Measurements from ENCODE around the gene PARP15. TPM values are rescaled to one million over a fixed set of nuclear protein-coding genes. Genes with fewer than 3 reads are reported as not detected.

Gene PARP15
- total and polyA plus RNA-seq, 2 experiments from 2014 or later = 0.39 to 0.87 TPM

GRCh38 chr3:122530164-122530563 is 47.3 kb upstream of the PARP15 start:
- TF ChIP-seq POLR2AphosphoS5 (IDR thresholded peaks at IDR 0.05; ENCODE audit: low read depth) (no peak), CREB1 (CRISPR knock-in tag; IDR thresholded peaks at IDR 0.05; ENCODE audit: low read depth) (no peak), EZH2phosphoT487 (IDR thresholded peaks at IDR 0.05; ENCODE audit: unreplicated experiment) (no peak), STAT1 (IDR thresholded peaks at IDR 0.05; ENCODE audit: unreplicated experiment) (no peak), ZNF114 (CRISPR knock-in tag; IDR thresholded peaks at IDR 0.05) (no peak), ETS1 (IDR thresholded peaks at IDR 0.05) (no peak), JUNB (IDR thresholded peaks at IDR 0.05; ENCODE audit: unreplicated experiment) (no peak), NANOG (IDR thresholded peaks at IDR 0.05; ENCODE audit: borderline replicate concordance) (no peak), CTCF (conservative IDR thresholded peaks at IDR 0.05; ENCODE audit: low read depth in 2 of 2) (no peak), ZNF331 (CRISPR knock-in tag; IDR thresholded peaks at IDR 0.05; ENCODE audit: low read depth) (no peak), EZH2 (IDR thresholded peaks at IDR 0.05; ENCODE audit: low read depth, unreplicated experiment) (no peak)
- TF ChIP-seq, protein P1, sequence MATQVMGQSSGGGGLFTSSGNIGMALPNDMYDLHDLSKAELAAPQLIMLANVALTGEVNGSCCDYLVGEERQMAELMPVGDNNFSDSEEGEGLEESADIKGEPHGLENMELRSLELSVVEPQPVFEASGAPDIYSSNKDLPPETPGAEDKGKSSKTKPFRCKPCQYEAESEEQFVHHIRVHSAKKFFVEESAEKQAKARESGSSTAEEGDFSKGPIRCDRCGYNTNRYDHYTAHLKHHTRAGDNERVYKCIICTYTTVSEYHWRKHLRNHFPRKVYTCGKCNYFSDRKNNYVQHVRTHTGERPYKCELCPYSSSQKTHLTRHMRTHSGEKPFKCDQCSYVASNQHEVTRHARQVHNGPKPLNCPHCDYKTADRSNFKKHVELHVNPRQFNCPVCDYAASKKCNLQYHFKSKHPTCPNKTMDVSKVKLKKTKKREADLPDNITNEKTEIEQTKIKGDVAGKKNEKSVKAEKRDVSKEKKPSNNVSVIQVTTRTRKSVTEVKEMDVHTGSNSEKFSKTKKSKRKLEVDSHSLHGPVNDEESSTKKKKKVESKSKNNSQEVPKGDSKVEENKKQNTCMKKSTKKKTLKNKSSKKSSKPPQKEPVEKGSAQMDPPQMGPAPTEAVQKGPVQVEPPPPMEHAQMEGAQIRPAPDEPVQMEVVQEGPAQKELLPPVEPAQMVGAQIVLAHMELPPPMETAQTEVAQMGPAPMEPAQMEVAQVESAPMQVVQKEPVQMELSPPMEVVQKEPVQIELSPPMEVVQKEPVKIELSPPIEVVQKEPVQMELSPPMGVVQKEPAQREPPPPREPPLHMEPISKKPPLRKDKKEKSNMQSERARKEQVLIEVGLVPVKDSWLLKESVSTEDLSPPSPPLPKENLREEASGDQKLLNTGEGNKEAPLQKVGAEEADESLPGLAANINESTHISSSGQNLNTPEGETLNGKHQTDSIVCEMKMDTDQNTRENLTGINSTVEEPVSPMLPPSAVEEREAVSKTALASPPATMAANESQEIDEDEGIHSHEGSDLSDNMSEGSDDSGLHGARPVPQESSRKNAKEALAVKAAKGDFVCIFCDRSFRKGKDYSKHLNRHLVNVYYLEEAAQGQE (IDR thresholded peaks at IDR 0.05; ENCODE audit: unreplicated experiment) = no peak
- TF ChIP-seq, protein P2, sequence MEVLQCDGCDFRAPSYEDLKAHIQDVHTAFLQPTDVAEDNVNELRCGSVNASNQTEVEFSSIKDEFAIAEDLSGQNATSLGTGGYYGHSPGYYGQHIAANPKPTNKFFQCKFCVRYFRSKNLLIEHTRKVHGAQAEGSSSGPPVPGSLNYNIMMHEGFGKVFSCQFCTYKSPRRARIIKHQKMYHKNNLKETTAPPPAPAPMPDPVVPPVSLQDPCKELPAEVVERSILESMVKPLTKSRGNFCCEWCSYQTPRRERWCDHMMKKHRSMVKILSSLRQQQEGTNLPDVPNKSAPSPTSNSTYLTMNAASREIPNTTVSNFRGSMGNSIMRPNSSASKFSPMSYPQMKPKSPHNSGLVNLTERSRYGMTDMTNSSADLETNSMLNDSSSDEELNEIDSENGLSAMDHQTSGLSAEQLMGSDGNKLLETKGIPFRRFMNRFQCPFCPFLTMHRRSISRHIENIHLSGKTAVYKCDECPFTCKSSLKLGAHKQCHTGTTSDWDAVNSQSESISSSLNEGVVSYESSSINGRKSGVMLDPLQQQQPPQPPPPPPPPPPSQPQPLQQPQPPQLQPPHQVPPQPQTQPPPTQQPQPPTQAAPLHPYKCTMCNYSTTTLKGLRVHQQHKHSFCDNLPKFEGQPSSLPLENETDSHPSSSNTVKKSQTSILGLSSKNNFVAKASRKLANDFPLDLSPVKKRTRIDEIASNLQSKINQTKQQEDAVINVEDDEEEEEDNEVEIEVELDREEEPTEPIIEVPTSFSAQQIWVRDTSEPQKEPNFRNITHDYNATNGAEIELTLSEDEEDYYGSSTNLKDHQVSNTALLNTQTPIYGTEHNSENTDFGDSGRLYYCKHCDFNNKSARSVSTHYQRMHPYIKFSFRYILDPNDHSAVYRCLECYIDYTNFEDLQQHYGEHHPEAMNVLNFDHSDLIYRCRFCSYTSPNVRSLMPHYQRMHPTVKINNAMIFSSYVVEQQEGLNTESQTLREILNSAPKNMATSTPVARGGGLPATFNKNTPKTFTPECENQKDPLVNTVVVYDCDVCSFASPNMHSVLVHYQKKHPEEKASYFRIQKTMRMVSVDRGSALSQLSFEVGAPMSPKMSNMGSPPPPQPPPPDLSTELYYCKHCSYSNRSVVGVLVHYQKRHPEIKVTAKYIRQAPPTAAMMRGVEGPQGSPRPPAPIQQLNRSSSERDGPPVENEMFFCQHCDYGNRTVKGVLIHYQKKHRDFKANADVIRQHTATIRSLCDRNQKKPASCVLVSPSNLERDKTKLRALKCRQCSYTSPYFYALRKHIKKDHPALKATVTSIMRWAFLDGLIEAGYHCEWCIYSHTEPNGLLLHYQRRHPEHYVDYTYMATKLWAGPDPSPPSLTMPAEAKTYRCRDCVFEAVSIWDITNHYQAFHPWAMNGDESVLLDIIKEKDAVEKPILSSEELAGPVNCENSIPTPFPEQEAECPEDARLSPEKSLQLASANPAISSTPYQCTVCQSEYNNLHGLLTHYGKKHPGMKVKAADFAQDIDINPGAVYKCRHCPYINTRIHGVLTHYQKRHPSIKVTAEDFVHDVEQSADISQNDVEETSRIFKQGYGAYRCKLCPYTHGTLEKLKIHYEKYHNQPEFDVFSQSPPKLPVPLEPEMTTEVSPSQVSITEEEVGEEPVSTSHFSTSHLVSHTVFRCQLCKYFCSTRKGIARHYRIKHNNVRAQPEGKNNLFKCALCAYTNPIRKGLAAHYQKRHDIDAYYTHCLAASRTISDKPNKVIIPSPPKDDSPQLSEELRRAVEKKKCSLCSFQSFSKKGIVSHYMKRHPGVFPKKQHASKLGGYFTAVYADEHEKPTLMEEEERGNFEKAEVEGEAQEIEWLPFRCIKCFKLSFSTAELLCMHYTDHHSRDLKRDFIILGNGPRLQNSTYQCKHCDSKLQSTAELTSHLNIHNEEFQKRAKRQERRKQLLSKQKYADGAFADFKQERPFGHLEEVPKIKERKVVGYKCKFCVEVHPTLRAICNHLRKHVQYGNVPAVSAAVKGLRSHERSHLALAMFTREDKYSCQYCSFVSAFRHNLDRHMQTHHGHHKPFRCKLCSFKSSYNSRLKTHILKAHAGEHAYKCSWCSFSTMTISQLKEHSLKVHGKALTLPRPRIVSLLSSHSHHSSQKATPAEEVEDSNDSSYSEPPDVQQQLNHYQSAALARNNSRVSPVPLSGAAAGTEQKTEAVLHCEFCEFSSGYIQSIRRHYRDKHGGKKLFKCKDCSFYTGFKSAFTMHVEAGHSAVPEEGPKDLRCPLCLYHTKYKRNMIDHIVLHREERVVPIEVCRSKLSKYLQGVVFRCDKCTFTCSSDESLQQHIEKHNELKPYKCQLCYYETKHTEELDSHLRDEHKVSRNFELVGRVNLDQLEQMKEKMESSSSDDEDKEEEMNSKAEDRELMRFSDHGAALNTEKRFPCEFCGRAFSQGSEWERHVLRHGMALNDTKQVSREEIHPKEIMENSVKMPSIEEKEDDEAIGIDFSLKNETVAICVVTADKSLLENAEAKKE (CRISPR knock-in tag; IDR thresholded peaks at IDR 0.05) = no peak
- no peak overlapping the region for H3K27ac Mint-ChIP-seq

More at GRCh38 chr3:122530164-122530563, 47.3 kb upstream of the PARP15 start:
- Histone ChIP-seq H3K27me3 (ENCODE audit: insufficient read depth) (no peaks in the 10 kb centered on the region), H3K9me2 (ENCODE audit: insufficient read depth) (no peaks in the 10 kb centered on the region), H4K20me1 (replicated peaks; ENCODE audit: insufficient read depth) (no peaks in the 10 kb centered on the region), H3K4me2 (no peak overlapping the region), H3K27ac (ENCODE audit: low read depth) (no peak overlapping the region), H3K4me1 (ENCODE audit: insufficient read depth) (no peaks in the 10 kb centered on the region), H3K4me3 (no peak overlapping the region), H2AFZ (no peak overlapping the region), H3K36me3 (ENCODE audit: insufficient read depth) (no peaks in the 10 kb centered on the region), H3F3A (replicated peaks; ENCODE audit: low read depth) (no peaks in the 10 kb centered on the region), H3K79me2 (replicated peaks; ENCODE audit: insufficient read depth) (no peaks in the 10 kb centered on the region)
- Mint-ChIP-seq H3K9me3 (no peaks in the 10 kb centered on the region), H3K4me1 (peaks cover 2% of the 10 kb centered on the region; the same call in 2 of the 3 replicates), H3K4me3 (no peak overlapping the region), H3K27me3 (ENCODE audit: insufficient read depth, low read depth, poor library complexity) (peaks cover 2% of the 10 kb centered on the region), H3K36me3 (ENCODE audit: low read depth) (no peaks in the 10 kb centered on the region)
- DNase-seq (ENCODE audit: low spot score) (no peak), ATAC-seq (no peak)
